ENCODE results near the gene HNRNPK. TPM values are rescaled to one million over a fixed set of nuclear protein-coding genes. Genes with fewer than 3 reads are reported as not detected.

HNRNPK gene
- total and polyA plus RNA-seq, 2 of the 13 experiments (the other 11 are each of a cell fraction or from before 2014, with no cell fraction given): 321 to 712 TPM

DNA sequence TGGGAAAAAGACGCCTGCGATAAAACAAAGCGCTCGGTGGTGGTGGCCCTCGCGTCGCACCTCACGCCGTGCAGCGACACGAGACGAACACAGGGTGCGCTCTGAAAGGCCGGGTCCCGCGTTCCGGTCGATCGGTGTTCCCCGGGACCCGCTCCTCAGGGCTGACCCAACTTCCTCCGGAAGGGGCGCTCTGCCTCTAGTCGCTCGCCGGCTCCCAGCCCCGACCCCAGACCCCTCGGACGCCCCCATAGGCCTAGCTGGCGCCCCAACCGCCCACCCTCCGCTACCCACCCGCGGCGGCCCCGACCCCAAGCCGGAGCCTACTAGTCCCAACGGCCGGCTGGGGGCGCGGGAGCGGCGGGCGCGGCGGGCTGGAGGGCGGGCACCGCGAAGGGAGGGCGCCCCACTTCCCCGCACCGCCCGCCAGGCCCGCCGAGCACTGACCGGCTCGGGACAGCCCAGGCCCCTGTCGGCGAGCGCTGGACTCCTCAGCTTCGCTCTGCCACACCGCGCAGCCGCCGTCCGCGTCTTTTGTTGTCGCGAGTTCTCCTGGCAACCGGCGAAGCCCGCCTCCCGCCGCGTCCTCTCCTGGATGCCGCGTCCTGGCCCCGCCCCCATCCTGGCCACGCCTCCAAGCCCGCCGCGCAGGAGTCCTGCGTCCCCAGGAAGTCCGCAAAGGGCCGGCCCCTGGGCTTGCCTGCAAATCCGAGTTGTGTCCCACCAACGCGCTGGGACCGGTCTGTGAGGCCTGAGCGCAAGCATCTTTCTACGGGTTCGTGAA is 58.9 kb downstream of the HNRNPK start, which contains the start of gene KIF27 (continued):
- peak; percentile 68 for TF ChIP-seq ZNF547 (CRISPR knock-in tag; IDR thresholded peaks at IDR 0.05)
- TF ChIP-seq ZBTB7A (CRISPR knock-in tag; IDR thresholded peaks at IDR 0.05): 0 out of 2 replicates have a peak, but pooled peaks have one; percentile 43
- peak; percentile 69 for TF ChIP-seq GABPA (IDR thresholded peaks at IDR 0.05; ENCODE audit: low read depth, low read length)
- peak; percentile 76 for TF ChIP-seq GABPA (CRISPR knock-in tag; IDR thresholded peaks at IDR 0.05; ENCODE audit: low read depth)
- no peak; the same call in 1 of the 2 replicates for TF ChIP-seq NCOA2 (CRISPR knock-in tag; IDR thresholded peaks at IDR 0.05)
- TF ChIP-seq SIX1 (CRISPR knock-in tag; IDR thresholded peaks at IDR 0.05; ENCODE audit: borderline replicate concordance): no peak
- no peak for TF ChIP-seq PCBP2 (optimal IDR thresholded peaks at IDR 0.05; ENCODE audit: low read depth, low read length, poor library complexity, severe bottlenecking)
- TF ChIP-seq TOE1 (CRISPR knock-in tag; IDR thresholded peaks at IDR 0.05): no peak
- TF ChIP-seq RXRA (CRISPR knock-in tag; IDR thresholded peaks at IDR 0.05): 0 out of 2 replicates have a peak, but pooled peaks have one; percentile 36
- no peak for TF ChIP-seq ZNF841 (CRISPR knock-in tag; IDR thresholded peaks at IDR 0.05; ENCODE audit: borderline replicate concordance)
- TF ChIP-seq CBFB (CRISPR knock-in tag; IDR thresholded peaks at IDR 0.05): 0 out of 2 replicates have a peak, but pooled peaks have one; percentile 34
- no peak for TF ChIP-seq ZNF891 (CRISPR knock-in tag; IDR thresholded peaks at IDR 0.05)
- no peak for TF ChIP-seq ZNF564 (CRISPR knock-in tag; IDR thresholded peaks at IDR 0.05)
- 0 out of 2 replicates have a peak, but pooled peaks have one; percentile 58 for TF ChIP-seq ZFP36L1 (CRISPR knock-in tag; IDR thresholded peaks at IDR 0.05)
- TF ChIP-seq ZFP82 (CRISPR knock-in tag; IDR thresholded peaks at IDR 0.05; ENCODE audit: borderline replicate concordance): peak; percentile 63; the same call in 1 of the 2 replicates
- TF ChIP-seq ZNF451 (CRISPR knock-in tag; IDR thresholded peaks at IDR 0.05): peak; percentile 77; the same call in 1 of the 2 replicates
- TF ChIP-seq PRMT3 (CRISPR knock-in tag; IDR thresholded peaks at IDR 0.05; ENCODE audit: borderline replicate concordance, low read depth): no peak
- TF ChIP-seq SOX13 (IDR thresholded peaks at IDR 0.05): no peak
- TF ChIP-seq SOX13 (CRISPR knock-in tag; conservative IDR thresholded peaks at IDR 0.05 in 1 of 2, IDR thresholded peaks at IDR 0.05 in 1 of 2): no peak
- peak; percentile 58; the same call in 1 of the 2 replicates for TF ChIP-seq ZNF552 (CRISPR knock-in tag; IDR thresholded peaks at IDR 0.05; ENCODE audit: borderline replicate concordance)
- 0 out of 2 replicates have a peak, but pooled peaks have one; percentile 85 for TF ChIP-seq ISX (CRISPR knock-in tag; conservative IDR thresholded peaks at IDR 0.05)
- TF ChIP-seq, protein P1, sequence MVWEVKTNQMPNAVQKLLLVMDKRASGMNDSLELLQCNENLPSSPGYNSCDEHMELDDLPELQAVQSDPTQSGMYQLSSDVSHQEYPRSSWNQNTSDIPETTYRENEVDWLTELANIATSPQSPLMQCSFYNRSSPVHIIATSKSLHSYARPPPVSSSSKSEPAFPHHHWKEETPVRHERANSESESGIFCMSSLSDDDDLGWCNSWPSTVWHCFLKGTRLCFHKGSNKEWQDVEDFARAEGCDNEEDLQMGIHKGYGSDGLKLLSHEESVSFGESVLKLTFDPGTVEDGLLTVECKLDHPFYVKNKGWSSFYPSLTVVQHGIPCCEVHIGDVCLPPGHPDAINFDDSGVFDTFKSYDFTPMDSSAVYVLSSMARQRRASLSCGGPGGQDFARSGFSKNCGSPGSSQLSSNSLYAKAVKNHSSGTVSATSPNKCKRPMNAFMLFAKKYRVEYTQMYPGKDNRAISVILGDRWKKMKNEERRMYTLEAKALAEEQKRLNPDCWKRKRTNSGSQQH (CRISPR knock-in tag; IDR thresholded peaks at IDR 0.05; ENCODE audit: low read depth): peak; percentile 55; the same call in 1 of the 2 replicates
- TF ChIP-seq, protein P2, sequence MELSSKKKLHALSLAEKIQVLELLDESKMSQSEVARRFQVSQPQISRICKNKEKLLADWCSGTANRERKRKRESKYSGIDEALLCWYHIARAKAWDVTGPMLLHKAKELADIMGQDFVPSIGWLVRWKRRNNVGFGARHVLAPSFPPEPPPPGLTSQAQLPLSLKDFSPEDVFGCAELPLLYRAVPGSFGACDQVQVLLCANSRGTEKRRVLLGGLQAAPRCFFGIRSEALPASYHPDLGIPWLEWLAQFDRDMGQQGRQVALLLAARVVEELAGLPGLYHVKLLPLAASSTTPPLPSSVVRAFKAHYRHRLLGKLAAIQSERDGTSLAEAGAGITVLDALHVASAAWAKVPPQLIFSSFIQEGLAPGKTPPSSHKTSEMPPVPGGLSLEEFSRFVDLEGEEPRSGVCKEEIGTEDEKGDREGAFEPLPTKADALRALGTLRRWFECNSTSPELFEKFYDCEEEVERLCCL (CRISPR knock-in tag; IDR thresholded peaks at IDR 0.05; ENCODE audit: borderline replicate concordance): no peak
- TF ChIP-seq ZNF546 (CRISPR knock-in tag; conservative IDR thresholded peaks at IDR 0.05): no peak
- TF ChIP-seq, protein P3, sequence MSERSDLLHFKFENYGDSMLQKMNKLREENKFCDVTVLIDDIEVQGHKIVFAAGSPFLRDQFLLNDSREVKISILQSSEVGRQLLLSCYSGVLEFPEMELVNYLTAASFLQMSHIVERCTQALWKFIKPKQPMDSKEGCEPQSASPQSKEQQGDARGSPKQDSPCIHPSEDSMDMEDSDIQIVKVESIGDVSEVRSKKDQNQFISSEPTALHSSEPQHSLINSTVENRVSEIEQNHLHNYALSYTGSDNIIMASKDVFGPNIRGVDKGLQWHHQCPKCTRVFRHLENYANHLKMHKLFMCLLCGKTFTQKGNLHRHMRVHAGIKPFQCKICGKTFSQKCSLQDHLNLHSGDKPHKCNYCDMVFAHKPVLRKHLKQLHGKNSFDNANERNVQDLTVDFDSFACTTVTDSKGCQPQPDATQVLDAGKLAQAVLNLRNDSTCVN (CRISPR knock-in tag; IDR thresholded peaks at IDR 0.05; ENCODE audit: borderline replicate concordance): 0 out of 2 replicates have a peak, but pooled peaks have one; percentile 24

Data from HepG2 (cell line).